ENCODE data around the gene CHEK1. TPM values are rescaled to one million over a fixed set of nuclear protein-coding genes. Genes with fewer than 3 reads are reported as not detected.
"Not testable (repeated sequence)": the region's sequence is repeated elsewhere in the genome, so short reads cannot be mapped to it uniquely, and the experiment has no call there.

The CHEK1 gene
- total RNA-seq, 1 experiment from 2014 or later: 50.9 TPM

DNA sequence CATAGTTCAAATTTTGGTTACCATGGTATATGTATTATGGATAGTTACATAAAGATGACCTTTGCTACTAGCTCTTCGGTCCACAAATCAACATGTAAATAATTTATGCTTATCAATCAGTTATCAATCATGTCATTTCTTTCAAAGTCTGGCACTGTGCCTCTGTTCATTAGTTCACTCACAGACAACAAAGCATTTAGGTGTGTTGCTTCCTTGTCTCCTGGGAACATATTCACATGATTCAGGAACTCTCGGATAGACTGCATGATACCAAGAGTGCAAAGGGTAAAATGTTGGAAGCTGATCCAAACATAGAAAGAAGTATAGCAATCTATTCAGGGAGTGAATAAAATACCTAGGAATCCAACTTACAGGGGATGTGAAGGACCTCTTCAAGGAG, 70.0 kb downstream of the CHEK1 start:
- Histone ChIP-seq H3K36me3 (no peaks in the 10 kb centered on the region), H3K4me1 (no peaks in the 10 kb centered on the region), H3K27me3 (no peaks in the 10 kb centered on the region), H3K4me3 (no peak overlapping the region), H3K27ac (no peak overlapping the region), H3K9me3 (replicated peaks) (no peaks in the 10 kb centered on the region)
- no peak for DNase-seq

- H3K27me3 ChIP-seq: no peaks in the 10 kb centered on the region
- no peaks in the 10 kb centered on the region for H3K9me3 ChIP-seq (replicated peaks)
- H3K4me1 ChIP-seq: peaks cover 20% of the 10 kb centered on the region
- H3K4me3 ChIP-seq: 0 out of 2 replicates have a peak overlapping the region, but pooled peaks have one; percentile 7
- DNase-seq: peak; percentile 7 to 46
- H3K27ac ChIP-seq: peak overlapping the region; percentile 44
- H3K36me3 ChIP-seq: no peaks in the 10 kb centered on the region
These were observed 76.2 kb downstream of the CHEK1 start for GRCh38 chr11:125701018-125701610.

GRCh38 chr11:125701858-125702621, 77.1 kb downstream of the CHEK1 start:
- peaks cover 20% of the 10 kb centered on the region for H3K4me1 ChIP-seq
- no peak overlapping the region for H3K4me3 ChIP-seq
- peak overlapping the region; percentile 44 for H3K27ac ChIP-seq
- no peaks in the 10 kb centered on the region for H3K27me3 ChIP-seq
- H3K36me3 ChIP-seq: no peaks in the 10 kb centered on the region
- peak; percentile 86 to 92 for DNase-seq
- H3K9me3 ChIP-seq (replicated peaks): no peaks in the 10 kb centered on the region

DNA sequence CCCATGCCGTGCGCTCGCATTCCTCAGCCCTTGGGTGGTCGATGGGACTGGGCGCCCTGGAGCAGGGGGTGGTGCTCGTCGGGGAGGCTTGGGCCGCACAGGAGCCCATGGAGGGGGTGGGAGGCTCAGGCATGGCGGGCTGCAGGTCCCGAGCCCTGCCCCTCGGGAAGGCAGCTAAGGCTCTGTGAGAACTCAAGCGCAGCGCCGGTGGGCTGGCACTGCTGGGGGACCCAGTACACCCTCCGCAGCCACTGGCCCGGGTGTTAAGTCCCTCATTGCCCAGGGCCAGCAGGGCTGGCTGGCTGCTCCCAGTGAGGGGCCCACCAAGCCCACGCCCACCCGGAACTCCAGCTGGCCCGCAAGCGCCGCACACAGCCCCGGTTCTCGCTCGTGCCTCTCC, 79.7 kb downstream of the CHEK1 start:
- H3K27ac ChIP-seq; H3K4me3 ChIP-seq; H3K36me3 ChIP-seq; H3K27me3 ChIP-seq; DNase-seq; H3K9me3 ChIP-seq (replicated peaks): not testable (repeated sequence)
- peaks cover 20% of the 10 kb centered on the region for H3K4me1 ChIP-seq

DNA sequence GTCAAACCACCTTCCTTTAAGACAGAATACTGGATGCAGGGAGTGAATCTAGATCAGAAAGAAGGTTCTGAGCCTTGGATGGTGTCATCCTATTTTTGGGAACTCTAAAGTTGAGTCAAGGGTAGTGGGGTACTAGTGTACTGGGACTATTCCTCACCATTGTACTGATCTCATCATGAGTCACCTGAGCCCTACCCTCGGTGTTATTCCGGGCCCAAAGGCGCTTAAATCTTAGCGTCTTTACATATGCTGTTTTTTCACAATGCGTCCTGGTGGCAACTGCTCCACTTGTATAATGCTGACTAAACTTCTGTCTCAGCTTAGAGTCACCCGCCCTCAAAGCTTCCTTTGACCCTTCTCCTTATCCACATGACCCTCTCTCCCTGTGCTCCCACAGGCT, 95.8 kb downstream of the CHEK1 start:
- Histone ChIP-seq H3K36me3 (no peaks in the 10 kb centered on the region), H3K4me1 (no peaks in the 10 kb centered on the region), H3K4me3 (no peak overlapping the region), H3K27ac (no peak overlapping the region), H3K27me3 (no peaks in the 10 kb centered on the region), H3K9me3 (replicated peaks) (no peaks in the 10 kb centered on the region)
- no peak for DNase-seq

DNA sequence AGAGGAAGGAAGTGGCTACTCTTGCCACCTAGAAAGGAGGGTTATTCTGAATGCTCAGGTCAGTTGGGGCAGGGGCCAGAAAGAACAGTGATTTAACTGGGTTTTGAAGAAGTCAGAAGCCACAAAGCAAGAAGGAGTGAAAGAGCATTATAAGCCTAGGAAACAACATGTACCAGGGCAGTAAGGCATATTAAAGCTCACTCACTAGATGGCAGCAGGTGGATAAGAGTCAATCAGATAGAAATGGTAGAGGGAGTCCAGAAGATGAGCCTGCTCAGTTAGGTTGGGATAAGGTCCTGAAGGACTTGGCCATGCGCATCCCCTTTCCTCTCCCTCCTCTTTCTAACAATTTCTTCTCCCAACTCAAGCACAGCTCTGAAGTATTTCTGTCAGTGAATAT, 99.2 kb downstream of the CHEK1 start:
- Histone ChIP-seq H3K27ac (no peak overlapping the region), H3K9me3 (replicated peaks) (no peaks in the 10 kb centered on the region), H3K4me1 (no peaks in the 10 kb centered on the region), H3K4me3 (no peak overlapping the region), H3K27me3 (no peaks in the 10 kb centered on the region), H3K36me3 (no peaks in the 10 kb centered on the region)
- DNase-seq: no peak

Other genes with a start within 250 kb of the CHEK1 start
- 0.65 and 1.4 TPM in 2 replicates for gene FEZ1, start 128.9 kb upstream of the CHEK1 start, total RNA-seq (2014; rRNA removed; shearing (Covaris generic))
- 81.7 and 85.0 TPM in 2 replicates for gene EI24, start 55.7 kb upstream of the CHEK1 start, total RNA-seq (2014; rRNA removed; shearing (Covaris generic))
- 102 and 104 TPM in 2 replicates for gene STT3A, start 32.3 kb upstream of the CHEK1 start, total RNA-seq (2014; rRNA removed; shearing (Covaris generic))
- gene ACRV1, start 55.7 kb downstream of the CHEK1 start, total RNA-seq (2014; rRNA removed; shearing (Covaris generic)): 0.08 and 0.14 TPM in 2 replicates
- not detected in 2 replicates for gene PATE1, start 121.1 kb downstream of the CHEK1 start, total RNA-seq (2014; rRNA removed; shearing (Covaris generic))
- gene PATE2, start 153.7 kb downstream of the CHEK1 start, total RNA-seq (2014; rRNA removed; shearing (Covaris generic)): 0.25 TPM in 1 of 2 replicates, not detected in the other
- gene PATE3, start 163.0 kb downstream of the CHEK1 start, total RNA-seq (2014; rRNA removed; shearing (Covaris generic)): not detected in 2 replicates
- not detected in 2 replicates for gene PATE4, start 208.2 kb downstream of the CHEK1 start, total RNA-seq (2014; rRNA removed; shearing (Covaris generic))